ENCODE measurements around the gene AMZ1. TPM values are rescaled to one million over a fixed set of nuclear protein-coding genes. Genes with fewer than 3 reads are reported as not detected.

Gene AMZ1
- total and polyA plus RNA-seq, 9 donors = 0.04 to 0.23 (median 0.16) TPM

DNA sequence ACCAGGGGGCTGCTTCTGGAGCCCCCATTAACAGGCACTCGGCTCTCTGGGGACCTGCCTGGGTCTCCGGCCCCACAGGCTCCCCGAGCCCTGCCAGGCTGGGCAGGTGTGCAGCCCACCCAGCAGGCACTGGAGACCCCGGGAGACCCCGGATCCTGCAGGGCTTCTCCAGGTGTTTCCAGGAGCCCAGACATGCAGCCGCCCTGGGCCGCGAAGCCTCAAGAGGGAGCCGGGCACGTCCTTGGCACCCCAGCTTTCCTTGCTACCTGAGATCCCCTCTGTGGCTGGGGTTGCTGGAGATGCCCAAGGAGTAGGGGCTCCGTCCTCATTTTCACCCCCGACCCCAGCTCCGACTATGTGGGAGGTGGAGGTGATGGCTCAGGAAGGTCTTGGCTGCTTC is 7.7 kb upstream of the AMZ1 start:
- Histone ChIP-seq H3K36me3 (ENCODE audit: control insufficient read depth, insufficient read depth, low read length) (no peaks in the 10 kb centered on the region), H3K9me3 (replicated peaks; ENCODE audit: control insufficient read depth, low read depth, low read length) (peaks cover 3% of the 10 kb centered on the region), H3K4me1 (ENCODE audit: control insufficient read depth, insufficient read depth, low read length) (peaks cover 12% of the 10 kb centered on the region), H3K27me3 (ENCODE audit: control insufficient read depth, insufficient read depth, low read length) (peaks cover 2% of the 10 kb centered on the region), H3K27ac (ENCODE audit: low read length) (no peak overlapping the region), H3K4me3 (ENCODE audit: low read length) (no peak overlapping the region)
- WGBS (ENCODE audit: insufficient coverage) = 88% methylated on average over 8 of the region's 13 CpGs
- DNase-seq = no peak

DNA sequence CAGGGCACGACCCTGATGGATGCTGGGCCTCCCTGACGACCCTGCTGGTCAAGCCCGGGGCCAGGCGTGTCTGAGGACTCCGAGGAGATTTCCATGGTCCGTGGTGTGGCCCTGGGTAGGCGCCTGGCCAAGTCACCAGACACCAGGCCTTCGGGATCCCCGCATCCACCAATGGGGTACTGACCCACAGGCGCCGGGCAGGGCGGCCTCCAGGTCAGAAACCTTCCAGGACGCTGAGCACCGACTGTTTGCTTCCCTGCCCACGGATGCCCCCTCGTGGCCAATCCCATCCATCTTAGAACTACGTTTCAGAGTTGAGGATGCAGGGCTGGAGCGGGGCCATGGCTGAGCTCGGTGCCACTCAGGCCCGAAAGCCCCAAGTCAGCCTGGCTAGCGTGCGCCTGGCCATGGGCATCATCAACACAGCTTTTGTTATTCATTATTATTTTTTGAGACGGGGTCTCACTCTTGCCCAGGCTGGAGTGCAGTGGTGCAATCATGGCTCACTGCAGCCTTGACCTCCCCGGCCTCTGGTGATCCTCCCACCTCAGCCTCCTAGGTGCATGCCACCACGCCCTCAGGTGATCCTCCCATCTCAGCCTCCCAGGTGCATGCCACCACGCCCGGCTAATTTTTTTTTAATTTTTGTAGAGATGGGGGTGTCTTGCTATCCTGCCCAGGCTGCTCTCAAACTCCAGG is 7.1 kb upstream of the AMZ1 start:
- peaks cover 3% of the 10 kb centered on the region for H3K27me3 ChIP-seq (ENCODE audit: control insufficient read depth, insufficient read depth, low read length)

DNA sequence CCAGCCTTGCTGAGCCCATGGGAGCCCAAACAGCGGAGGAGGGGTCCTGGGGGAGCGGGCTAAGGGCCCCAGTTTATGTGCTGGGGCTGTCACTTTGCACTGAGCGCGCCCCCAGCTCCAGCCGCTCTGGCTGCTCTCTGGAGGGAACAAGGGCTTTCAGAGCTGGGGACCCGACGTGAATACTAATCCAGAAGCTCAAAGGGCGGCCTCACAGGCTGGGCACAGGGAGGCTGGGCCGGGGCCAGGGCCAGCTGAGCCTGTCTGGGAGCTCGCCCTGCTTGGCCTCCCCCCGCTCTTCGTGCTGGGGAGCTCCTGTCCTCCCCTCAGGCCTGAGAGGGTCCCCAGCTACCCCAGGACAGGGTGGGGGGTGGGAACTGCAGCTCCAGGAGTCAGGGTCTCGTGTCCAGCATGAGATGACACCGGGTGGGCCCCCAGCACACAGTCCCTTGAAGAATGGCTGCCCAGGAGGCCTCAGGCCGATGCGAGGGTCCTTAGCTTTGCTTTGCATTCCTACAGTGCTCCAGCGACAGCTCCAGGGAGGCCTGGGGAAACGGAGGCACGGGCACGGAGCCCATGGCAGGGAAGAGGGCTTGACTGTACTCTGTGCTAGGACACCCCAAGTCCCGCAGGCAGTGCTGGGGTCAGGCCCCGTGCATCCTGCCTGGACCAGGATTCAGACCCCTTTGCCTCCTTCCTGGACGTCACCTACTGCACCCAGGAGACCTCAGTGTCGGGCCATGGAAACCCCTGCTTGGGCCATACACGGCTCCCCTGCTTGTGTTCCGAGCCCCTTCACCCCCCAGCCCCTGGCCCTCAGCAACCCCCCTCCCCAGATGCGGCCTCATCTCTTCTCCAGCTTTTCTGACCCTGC is 5.8 kb upstream of the AMZ1 start:
- WGBS (ENCODE audit: insufficient coverage) = 81% methylated on average over 19 of the region's 27 CpGs
- Histone ChIP-seq H3K36me3 (ENCODE audit: control insufficient read depth, insufficient read depth, low read length) (no peaks in the 10 kb centered on the region), H3K27me3 (ENCODE audit: control insufficient read depth, insufficient read depth, low read length) (peaks cover 15% of the 10 kb centered on the region), H3K27ac (ENCODE audit: low read length) (no peak overlapping the region), H3K9me3 (replicated peaks; ENCODE audit: control insufficient read depth, low read depth, low read length) (no peaks in the 10 kb centered on the region), H3K4me1 (ENCODE audit: control insufficient read depth, insufficient read depth, low read length) (peaks cover 12% of the 10 kb centered on the region), H3K4me3 (ENCODE audit: low read length) (no peak overlapping the region)
- no peak for DNase-seq

More for the DNA sequence above, 7.1 kb upstream of the AMZ1 start:
- Histone ChIP-seq H3K36me3 (ENCODE audit: control insufficient read depth, insufficient read depth, low read length) (no peaks in the 10 kb centered on the region), H3K4me3 (ENCODE audit: low read length) (no peak overlapping the region), H3K27ac (ENCODE audit: low read length) (no peak overlapping the region), H3K9me3 (replicated peaks; ENCODE audit: control insufficient read depth, low read depth, low read length) (no peaks in the 10 kb centered on the region), H3K4me1 (ENCODE audit: control insufficient read depth, insufficient read depth, low read length) (peaks cover 12% of the 10 kb centered on the region)
- WGBS (ENCODE audit: insufficient coverage) = 30% methylated on average over 18 of the region's 27 CpGs
- DNase-seq = peak; percentile 75

DNA sequence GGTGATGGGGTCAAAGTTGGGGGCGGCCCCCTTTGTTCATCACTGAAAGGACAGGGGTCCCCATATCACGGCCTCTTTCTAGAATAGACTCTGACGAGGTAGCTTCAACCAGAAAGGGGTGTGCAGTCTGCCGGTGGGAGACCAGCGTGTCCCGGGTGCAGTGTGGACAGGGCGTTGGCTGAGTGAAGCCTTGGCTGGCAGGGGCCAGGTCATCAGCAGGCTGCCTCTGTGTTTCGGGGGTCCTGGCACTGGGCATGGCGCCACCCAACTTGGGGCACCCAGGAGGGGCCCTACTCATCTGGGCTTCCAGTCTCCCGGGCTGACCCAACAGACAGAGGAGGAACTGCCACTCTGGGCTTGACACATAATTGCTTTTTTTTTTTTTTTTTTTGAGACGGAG is 3.5 kb upstream of the AMZ1 start:
- Histone ChIP-seq H3K4me3 (ENCODE audit: low read length) (no peak overlapping the region), H3K9me3 (replicated peaks; ENCODE audit: control insufficient read depth, low read depth, low read length) (no peaks in the 10 kb centered on the region), H3K36me3 (ENCODE audit: control insufficient read depth, insufficient read depth, low read length) (no peaks in the 10 kb centered on the region), H3K4me1 (ENCODE audit: control insufficient read depth, insufficient read depth, low read length) (peaks cover 30% of the 10 kb centered on the region), H3K27ac (ENCODE audit: low read length) (no peak overlapping the region), H3K27me3 (ENCODE audit: control insufficient read depth, insufficient read depth, low read length) (peaks cover 36% of the 10 kb centered on the region)
- no peak for DNase-seq
- 91% methylated on average over 9 of the region's 11 CpGs for WGBS (ENCODE audit: insufficient coverage)

DNA sequence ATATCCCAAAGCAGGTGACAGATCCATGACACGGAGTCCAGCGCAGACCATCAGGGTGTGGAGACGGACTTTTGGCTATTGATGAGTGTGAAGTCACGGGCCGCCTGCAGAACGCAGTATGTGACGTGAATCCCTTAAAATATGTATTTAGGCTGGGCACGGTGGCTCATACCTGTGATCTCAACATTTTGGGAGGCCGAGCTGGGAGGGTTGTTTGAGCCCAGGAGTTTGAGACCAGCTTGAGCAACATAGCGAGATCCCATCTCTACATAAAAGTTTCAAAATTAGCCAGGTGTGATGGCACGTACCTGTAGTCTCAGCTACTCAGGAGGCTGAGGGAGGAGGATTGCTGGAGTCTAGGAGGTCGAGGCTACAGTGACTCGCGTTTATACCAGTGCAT is 1.9 kb upstream of the AMZ1 start:
- Histone ChIP-seq H3K4me1 (ENCODE audit: control insufficient read depth, insufficient read depth, low read length) (peaks cover 30% of the 10 kb centered on the region), H3K9me3 (replicated peaks; ENCODE audit: control insufficient read depth, low read depth, low read length) (no peaks in the 10 kb centered on the region), H3K4me3 (ENCODE audit: low read length) (no peak overlapping the region), H3K36me3 (ENCODE audit: control insufficient read depth, insufficient read depth, low read length) (no peaks in the 10 kb centered on the region), H3K27ac (ENCODE audit: low read length) (no peak overlapping the region), H3K27me3 (ENCODE audit: control insufficient read depth, insufficient read depth, low read length) (peaks cover 48% of the 10 kb centered on the region)
- DNase-seq = no peak
- 95% methylated on average over 6 of the region's 14 CpGs for WGBS (ENCODE audit: insufficient coverage)

DNA sequence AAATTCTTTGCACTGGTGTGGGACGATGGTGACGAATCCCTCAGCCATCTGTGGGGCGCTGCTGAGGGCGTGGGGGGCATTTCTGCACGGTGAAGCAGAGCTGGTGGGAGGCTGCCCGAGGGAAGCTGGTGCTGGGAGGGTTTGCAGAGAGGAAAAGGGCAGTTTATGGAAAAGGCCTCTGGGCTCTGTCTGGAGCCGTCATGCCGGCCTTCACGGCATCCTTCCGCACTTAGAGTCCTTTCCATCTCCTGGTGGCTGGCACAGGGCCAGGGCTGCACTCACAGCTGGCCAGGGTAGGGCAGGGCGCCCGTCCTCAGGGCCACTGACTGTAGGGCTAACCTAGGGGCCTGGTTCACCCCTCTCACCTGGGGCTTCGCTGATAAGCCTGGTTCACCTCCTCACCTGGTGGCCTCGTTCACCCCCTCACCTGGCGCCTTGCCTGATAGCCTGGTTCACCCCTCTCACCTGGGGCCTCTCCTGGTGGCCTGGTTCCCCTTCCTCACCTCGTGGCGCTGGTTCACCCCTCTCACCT is 598 bp upstream of the AMZ1 start:
- Histone ChIP-seq H3K27ac (ENCODE audit: low read length) (no peak overlapping the region), H3K4me3 (ENCODE audit: low read length) (no peak overlapping the region), H3K36me3 (ENCODE audit: control insufficient read depth, insufficient read depth, low read length) (no peaks in the 10 kb centered on the region), H3K27me3 (ENCODE audit: control insufficient read depth, insufficient read depth, low read length) (peaks cover 45% of the 10 kb centered on the region), H3K9me3 (replicated peaks; ENCODE audit: control insufficient read depth, low read depth, low read length) (no peaks in the 10 kb centered on the region), H3K4me1 (ENCODE audit: control insufficient read depth, insufficient read depth, low read length) (peaks cover 19% of the 10 kb centered on the region)
- no peak for DNase-seq
- WGBS (ENCODE audit: insufficient coverage) = 49% methylated on average over 17 of the region's 17 CpGs

DNA sequence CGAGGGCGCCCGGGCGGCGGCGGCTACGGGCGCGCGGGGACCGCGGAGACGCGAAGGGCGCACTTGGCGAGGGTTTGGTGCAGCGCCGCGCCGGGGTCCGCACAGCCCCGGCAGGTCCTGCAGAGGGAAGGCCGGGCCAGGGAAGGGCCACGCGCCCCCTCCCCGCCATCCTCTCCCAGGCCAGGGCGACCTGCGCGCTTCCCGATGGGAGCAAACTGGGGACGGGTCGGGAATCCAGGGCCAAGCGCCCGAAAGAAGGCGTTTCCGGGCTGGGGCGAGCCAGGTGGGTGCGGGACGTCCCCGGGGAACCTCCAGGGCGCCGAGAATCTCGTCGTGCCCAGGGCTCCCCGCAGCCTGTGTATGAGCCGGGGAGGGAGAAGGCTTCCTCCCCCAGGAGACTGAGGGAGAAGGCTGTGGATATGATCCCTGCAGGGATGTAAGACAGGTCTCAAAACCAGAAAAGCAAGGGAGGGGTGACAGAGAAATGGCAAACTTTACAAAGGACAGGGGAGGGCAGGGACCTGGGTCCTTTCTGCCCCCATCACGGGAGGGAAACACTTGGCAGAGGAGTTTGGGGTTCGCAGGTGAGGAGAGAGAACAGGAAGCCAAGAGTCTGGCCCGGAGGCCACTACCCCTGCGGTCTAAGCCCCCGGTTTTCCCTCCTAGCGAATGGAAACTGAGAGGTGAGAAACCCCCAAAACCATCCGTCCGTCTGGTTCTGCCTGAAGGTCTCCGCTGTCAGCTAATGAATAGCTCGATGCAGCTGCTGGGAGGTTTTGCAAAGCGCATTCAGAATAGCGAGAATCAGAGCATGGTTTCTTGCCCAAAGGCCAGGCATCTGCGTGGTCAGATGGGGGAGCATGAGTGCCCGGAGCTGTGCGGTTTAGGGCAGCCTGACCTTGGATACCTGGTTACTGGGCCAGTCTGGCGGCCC is 674 bp downstream of the AMZ1 start:
- no peaks in the 10 kb centered on the region for H3K36me3 ChIP-seq (ENCODE audit: control insufficient read depth, insufficient read depth, low read length)
- WGBS (ENCODE audit: insufficient coverage) = 6% methylated on average over 57 of the region's 62 CpGs
- no peak overlapping the region for H3K4me3 ChIP-seq (ENCODE audit: low read length)
- peaks cover 45% of the 10 kb centered on the region for H3K27me3 ChIP-seq (ENCODE audit: control insufficient read depth, insufficient read depth, low read length)
- H3K9me3 ChIP-seq (replicated peaks; ENCODE audit: control insufficient read depth, low read depth, low read length) = no peaks in the 10 kb centered on the region
- no peak for DNase-seq
- H3K4me1 ChIP-seq (ENCODE audit: control insufficient read depth, insufficient read depth, low read length) = peaks cover 18% of the 10 kb centered on the region
- no peak overlapping the region for H3K27ac ChIP-seq (ENCODE audit: low read length)

DNA sequence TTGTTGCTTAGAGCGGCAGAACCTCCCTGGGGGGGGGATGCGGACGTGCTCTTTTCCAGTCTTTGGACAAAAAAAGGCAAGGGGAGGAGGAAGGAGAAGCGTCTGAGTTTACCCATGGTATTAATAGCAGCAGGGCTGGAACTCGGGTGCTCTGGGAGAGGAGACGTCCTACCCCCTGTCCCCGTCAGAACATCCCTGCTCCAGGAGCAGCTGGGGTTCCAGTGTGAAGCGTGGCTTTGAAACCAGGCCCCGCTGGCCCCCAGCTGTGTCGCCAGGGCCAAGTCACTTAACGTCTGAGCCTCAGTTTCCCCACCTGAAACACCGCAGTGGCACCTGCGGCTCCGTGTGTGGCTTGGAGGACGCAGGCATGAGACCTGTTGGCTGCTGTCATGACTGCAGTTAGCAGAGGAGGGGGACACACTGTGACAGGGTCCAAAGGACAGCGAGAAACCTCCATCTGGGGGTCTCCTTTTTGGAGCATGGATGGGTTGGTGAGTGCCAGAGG is 1.4 kb downstream of the AMZ1 start:
- Histone ChIP-seq H3K36me3 (ENCODE audit: control insufficient read depth, insufficient read depth, low read length) (no peaks in the 10 kb centered on the region), H3K9me3 (replicated peaks; ENCODE audit: control insufficient read depth, low read depth, low read length) (no peaks in the 10 kb centered on the region), H3K4me3 (ENCODE audit: low read length) (no peak overlapping the region), H3K27me3 (ENCODE audit: control insufficient read depth, insufficient read depth, low read length) (peaks cover 45% of the 10 kb centered on the region), H3K27ac (ENCODE audit: low read length) (no peak overlapping the region), H3K4me1 (ENCODE audit: control insufficient read depth, insufficient read depth, low read length) (peaks cover 18% of the 10 kb centered on the region)
- 76% methylated on average over 12 of the region's 16 CpGs for WGBS (ENCODE audit: insufficient coverage)
- DNase-seq = no peak

DNA sequence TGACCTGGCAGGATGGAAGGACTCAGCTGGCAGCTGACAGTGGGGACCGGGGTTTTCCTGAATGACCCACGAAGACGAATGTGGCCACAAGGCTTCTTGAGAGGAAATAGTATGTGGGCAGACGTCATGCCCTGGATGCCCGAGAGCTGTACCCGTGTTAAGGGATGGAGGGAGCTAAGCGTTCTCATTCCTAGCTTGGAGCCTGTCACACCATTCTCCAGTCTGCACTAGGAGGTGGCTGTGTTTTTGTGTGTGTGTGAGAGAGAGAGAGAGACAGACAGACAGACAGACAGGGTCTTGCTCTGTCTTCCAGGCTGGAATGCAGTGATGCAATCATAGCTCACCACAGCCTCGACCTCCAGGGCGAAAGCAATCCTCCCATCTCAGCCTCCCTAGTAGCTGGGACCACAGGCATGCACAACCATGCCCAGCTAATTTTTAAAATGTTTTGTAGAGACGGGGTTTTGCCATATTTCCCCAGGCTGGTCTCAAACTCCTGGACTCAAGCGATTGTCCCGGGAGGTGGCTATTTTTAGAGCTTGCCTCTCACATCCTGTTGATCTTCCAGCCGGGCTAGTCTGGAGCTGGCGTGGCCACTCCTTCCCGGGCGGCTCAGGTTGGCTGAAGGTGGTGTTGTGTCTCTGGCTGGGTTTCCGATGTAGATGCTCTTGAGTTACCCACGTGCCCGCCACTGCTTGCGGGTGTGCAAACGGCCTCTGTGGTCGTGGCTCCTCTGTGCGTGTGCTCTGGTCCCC is 2.1 kb downstream of the AMZ1 start:
- Histone ChIP-seq H3K4me3 (ENCODE audit: low read length) (no peak overlapping the region), H3K9me3 (replicated peaks; ENCODE audit: control insufficient read depth, low read depth, low read length) (no peaks in the 10 kb centered on the region), H3K4me1 (ENCODE audit: control insufficient read depth, insufficient read depth, low read length) (peaks cover 18% of the 10 kb centered on the region), H3K27me3 (ENCODE audit: control insufficient read depth, insufficient read depth, low read length) (peaks cover 45% of the 10 kb centered on the region), H3K27ac (ENCODE audit: low read length) (no peak overlapping the region), H3K36me3 (ENCODE audit: control insufficient read depth, insufficient read depth, low read length) (no peaks in the 10 kb centered on the region)
- DNase-seq = no peak
- WGBS (ENCODE audit: insufficient coverage) = 73% methylated on average over 22 of the region's 23 CpGs
